ENCODE measurements around the gene MRPL24. TPM values are rescaled to one million over a fixed set of nuclear protein-coding genes. Genes with fewer than 3 reads are reported as not detected.
A peak's percentile ranks its signal among the peaks of the same experiment; 100 is the strongest.

MRPL24 gene
- total and polyA plus RNA-seq, 2 of the 8 experiments (the other 6 are each of a cell fraction or from before 2014, with no cell fraction given), result 29.7 to 35.2 TPM

DNA sequence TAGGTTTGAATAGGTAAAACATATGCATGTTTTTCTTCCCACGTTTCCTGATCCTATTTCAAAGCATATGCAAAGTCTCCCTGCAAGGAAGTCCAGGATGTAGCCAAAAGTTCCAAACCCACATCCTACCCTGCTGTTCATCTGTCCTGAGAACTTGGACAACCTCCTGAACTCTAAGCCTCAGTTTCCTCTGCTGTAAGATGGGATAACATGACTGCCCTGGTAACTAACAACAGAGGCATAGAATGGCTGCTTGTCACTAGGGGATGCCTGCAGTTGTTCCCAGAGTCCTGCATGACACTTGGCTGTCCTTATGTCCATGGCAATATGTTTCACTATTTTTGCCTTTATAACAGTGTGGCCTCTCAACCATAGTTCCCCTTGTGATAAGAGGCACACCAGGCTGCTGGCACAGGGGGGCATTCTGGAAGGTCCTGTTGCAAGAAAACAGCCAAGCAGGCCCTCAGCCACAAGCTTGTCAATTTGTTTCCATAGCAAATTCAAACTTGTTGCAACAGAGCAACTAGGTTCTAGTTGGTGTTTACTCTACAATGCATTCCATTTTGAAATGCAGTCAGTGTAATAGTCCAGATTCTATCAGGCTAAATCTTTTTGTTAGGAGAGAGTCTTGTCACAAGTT is 12.1 kb upstream of the MRPL24 start:
- Histone ChIP-seq H3K14ac (ENCODE audit: insufficient read length) (no peak overlapping the region), H3K27me3 (replicated peaks in 1 of 4; ENCODE audit: control insufficient read depth in 3 of 4, extremely low read depth in 1 of 4, insufficient read depth in 3 of 4, low read length in 3 of 4) (no peaks in the 10 kb centered on the region), H3K56ac (replicated peaks; ENCODE audit: insufficient read length, low read depth, low read length) (no peak overlapping the region), H3K9ac (replicated peaks in 1 of 4; ENCODE audit: extremely low read depth in 1 of 4, low read depth in 3 of 4, low read length in 3 of 4) (no peak overlapping the region; a peak in 1 of 7 replicates), H3K27ac (ENCODE audit: low read depth, low read length) (no peak overlapping the region), H3K36me3 (ENCODE audit: control insufficient read depth in 2 of 4, insufficient read depth in 4 of 4, low read length in 3 of 4) (no peaks in the 10 kb centered on the region), H2AK5ac (ENCODE audit: low read depth, low read length) (no peak overlapping the region), H2BK12ac (ENCODE audit: low read depth, low read length) (no peak overlapping the region), H2BK20ac (ENCODE audit: low read length) (no peak overlapping the region), H4K5ac (ENCODE audit: insufficient read length, low read depth, low read length) (no peak overlapping the region), H4K8ac (ENCODE audit: extremely low read depth, insufficient read depth, low read length) (no peak overlapping the region), H2BK15ac (ENCODE audit: low read length) (no peak overlapping the region), H3K79me2 (ENCODE audit: control insufficient read depth in 1 of 2, insufficient read depth in 2 of 2, low read length in 2 of 2) (peaks cover 23 to 47% of the 10 kb centered on the region in 2 experiments), H2BK120ac (replicated peaks; ENCODE audit: low read depth, low read length) (no peak overlapping the region), H3K4me2 (ENCODE audit: insufficient read depth in 1 of 2, low read depth in 2 of 2, low read length in 2 of 2) (peak overlapping the region; percentile 63 to 73), H3K79me1 (ENCODE audit: low read depth, low read length) (peaks cover 9% of the 10 kb centered on the region), H3K23ac (ENCODE audit: insufficient read length) (no peak overlapping the region), H4K20me1 (replicated peaks in 1 of 2; ENCODE audit: control insufficient read depth in 1 of 2, insufficient read depth in 2 of 2, low read length in 2 of 2) (peaks cover 0 to 3% of the 10 kb centered on the region in 2 experiments), H4K91ac (replicated peaks; ENCODE audit: insufficient read length, low read length) (no peak overlapping the region), H2AFZ (ENCODE audit: low read length) (no peak overlapping the region), H3K23me2 (ENCODE audit: low read depth, low read length) (peaks cover 4% of the 10 kb centered on the region; the same call in 1 of the 2 replicates), H3K4me3 (ENCODE audit: extremely low read depth in 1 of 4, insufficient read depth in 2 of 4, low read depth in 3 of 4, low read length in 4 of 4) (peak overlapping the region; percentile 3 to 100 (median 88); a peak in 7 of 8 replicates), H3K4me1 (replicated peaks in 1 of 4; ENCODE audit: control insufficient read depth in 3 of 4, insufficient read depth in 4 of 4, low read length in 3 of 4) (peaks cover 18 to 32% (median 22%) of the 10 kb centered on the region in 4 experiments), H3K9me3 (ENCODE audit: insufficient read depth in 2 of 2, low read depth in 1 of 2, low read length in 1 of 2) (no peaks in the 10 kb centered on the region), H3K18ac (ENCODE audit: extremely low read depth, low read length) (no peak overlapping the region), H3K4ac (replicated peaks; ENCODE audit: insufficient read length, low read depth, low read length) (no peak overlapping the region), H2BK5ac (ENCODE audit: low read depth, low read length) (no peak overlapping the region)
- 46% methylated on average over 1 of the region's 1 CpG; no CpG with 5 or more reads in 1 of the 2 experiments for WGBS, 2 experiments (ENCODE audit: extremely low coverage in 1 of 2, insufficient coverage in 1 of 2, insufficient read length in 1 of 2, insufficient replicate concordance in 2 of 2, low coverage in 1 of 2, low lambda C conversion rate in 2 of 2, missing lambda C conversion rate in 1 of 2)
- DNase-seq (ENCODE audit: low read depth in 1 of 2, low spot score in 2 of 2) (no peak), FAIRE-seq (no peak)
- CTCF ChIA-PET (ENCODE audit: partially characterized antibody), result interaction anchor here (0.8 to 3.2 kb wide), 14 partner anchors 10 to 125 kb away, joined by 3 to 26 read pairs (median 4); partner anchors contain the start of genes ISG20L2, METTL25B, NTRK1 and PRCC
- POLR2A ChIA-PET (ENCODE audit: partially characterized antibody), result interaction anchor here (0.9 to 8.8 kb wide), 14 partner anchors 8 to 111 kb away, joined by 3 to 121 read pairs (median 8); partner anchors contain the start of genes BCAN, ISG20L2, METTL25B and MRPL24
- TF ChIP-seq MAFK (IDR thresholded peaks at IDR 0.05; ENCODE audit: low read depth, low read length) (no peak), PHF8 (conservative IDR thresholded peaks at IDR 0.05; ENCODE audit: low read depth, low read length) (no peak), EP300 (IDR thresholded peaks at IDR 0.05; ENCODE audit: borderline replicate concordance in 1 of 2, low read depth in 2 of 2, low read length in 2 of 2) (no peak), POLR2A (IDR thresholded peaks at IDR 0.05; ENCODE audit: control extremely low read depth in 1 of 2, low read depth in 2 of 2, low read length in 2 of 2) (no peak), TCF12 (IDR thresholded peaks at IDR 0.05; ENCODE audit: low read depth, low read length) (no peak), JUN (IDR thresholded peaks at IDR 0.05; ENCODE audit: low read depth, low read length) (no peak), EGR1 (IDR thresholded peaks at IDR 0.05; ENCODE audit: borderline replicate concordance, low read depth, low read length) (no peak), TAF1 (IDR thresholded peaks at IDR 0.05; ENCODE audit: low read depth, low read length) (no peak), FOSL1 (IDR thresholded peaks at IDR 0.05; ENCODE audit: insufficient read depth, low read depth, low read length) (no peak), BRCA1 (IDR thresholded peaks at IDR 0.05; ENCODE audit: low read depth, low read length) (no peak), RNF2 (IDR thresholded peaks at IDR 0.05; ENCODE audit: borderline replicate concordance, low read depth, low read length, missing control alignments, poor library complexity, severe bottlenecking) (no peak)
- TF ChIP-seq, protein P1, sequence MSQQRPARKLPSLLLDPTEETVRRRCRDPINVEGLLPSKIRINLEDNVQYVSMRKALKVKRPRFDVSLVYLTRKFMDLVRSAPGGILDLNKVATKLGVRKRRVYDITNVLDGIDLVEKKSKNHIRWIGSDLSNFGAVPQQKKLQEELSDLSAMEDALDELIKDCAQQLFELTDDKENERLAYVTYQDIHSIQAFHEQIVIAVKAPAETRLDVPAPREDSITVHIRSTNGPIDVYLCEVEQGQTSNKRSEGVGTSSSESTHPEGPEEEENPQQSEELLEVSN (IDR thresholded peaks at IDR 0.05), result no peak

Measured in H1 (cell line).